Measurements from ENCODE around the gene ZNF556. TPM values are rescaled to one million over a fixed set of nuclear protein-coding genes. Genes with fewer than 3 reads are reported as not detected.

Gene ZNF556
- total RNA-seq (2021; ENCODE audit: unreplicated experiment) (not detected), Bru-seq, nascent RNA (percentile 5 among the genes with signal in this experiment), BruChase-seq, experiment 1, labeled RNA remaining after a 6-hour chase (not detected), BruChase-seq, experiment 2, labeled RNA remaining after a 2-hour chase (percentile 5 among the genes with signal in this experiment)
- 0.03 TPM in 1 of 2 replicates, not detected in the other for polyA plus RNA-seq (2012)
- long read RNA-seq, result 0 reads

GRCh38 chr19:2867025-2867991, at the start of gene ZNF556:
ZNF556 (plus strand) TSS chr19:2867335; CDS start chr19:2867422, 87 bp downstream.
- Histone ChIP-seq H2AFZ (ENCODE audit: low read depth, low read length, poor library complexity, severe bottlenecking) (no peak within 1 kb of the TSS), H3K27me3 (ENCODE audit: insufficient read depth, low read length) (no peaks in the 10 kb centered on the region), H3K9me3 (ENCODE audit: control insufficient read depth in 1 of 2, insufficient read depth in 1 of 2, low read depth in 1 of 2, low read length in 2 of 2) (peaks cover 0 to 10% of the 10 kb centered on the region in 2 experiments; a peak in 1 of 4 replicates), H4K20me1 (ENCODE audit: insufficient read depth) (no peaks in the 10 kb centered on the region), H3K4me1 (ENCODE audit: control insufficient read depth in 1 of 2, insufficient read depth in 2 of 2, low read length in 2 of 2) (no peaks in the 10 kb centered on the region), H3K79me2 (ENCODE audit: insufficient read depth, low read length) (no peaks in the 10 kb centered on the region), H3K36me3 (ENCODE audit: control insufficient read depth in 1 of 2, insufficient read depth in 2 of 2, low read length in 2 of 2) (no peaks in the 10 kb centered on the region), H3K27ac (ENCODE audit: low read depth, low read length) (no peak within 1 kb of the TSS), H3K4me3 (replicated peaks in 1 of 2; ENCODE audit: low read depth in 1 of 2, low read length in 2 of 2) (no peak within 1 kb of the TSS), H3K9ac (ENCODE audit: low read length) (no peak within 1 kb of the TSS), H3K4me2 (ENCODE audit: low read length) (no peak within 1 kb of the TSS), H3K9me2 (ENCODE audit: insufficient read depth) (no peaks in the 10 kb centered on the region)
- RAD21 ChIA-PET (ENCODE audit: low non-redundant PET in 1 of 2, low total read pairs in 2 of 2, uncharacterized antibody in 2 of 2, unreplicated experiment in 2 of 2), result no interaction called here
- ATAC-seq (peak; percentile 73), DNase-seq (ENCODE audit: low read depth, low spot score) (peak; percentile 16)
- no TSS peak for BruUV-seq (replicated peaks)
- POLR2A ChIA-PET, result no interaction called here
- intact Hi-C loops (cut with micrococcal nuclease), result no loop called here
- CTCF ChIA-PET, result no interaction called here
- TF ChIP-seq CEBPB (IDR thresholded peaks at IDR 0.05; ENCODE audit: low read depth) (no peak), SIN3A (IDR thresholded peaks at IDR 0.05; ENCODE audit: low read depth) (no peak), YY1 (IDR thresholded peaks at IDR 0.05; ENCODE audit: extremely low read depth, insufficient replicate concordance, low read depth, low read length) (no peak), EZH2phosphoT487 (IDR thresholded peaks at IDR 0.05; ENCODE audit: borderline replicate concordance) (no peak), POLR2AphosphoS5 (IDR thresholded peaks at IDR 0.05; ENCODE audit: low read depth, low read length) (no peak), FOSL1 (IDR thresholded peaks at IDR 0.05; ENCODE audit: low read depth) (no peak), JUND (IDR thresholded peaks at IDR 0.05) (no peak), CTCF (IDR thresholded peaks at IDR 0.05 in 2 of 3, conservative IDR thresholded peaks at IDR 0.05 in 1 of 3; ENCODE audit: borderline replicate concordance in 1 of 3, insufficient read depth in 1 of 3, low read depth in 2 of 3, low read length in 2 of 3) (no peak), TCF7L2 (IDR thresholded peaks at IDR 0.05; ENCODE audit: borderline replicate concordance, extremely low read depth, insufficient read depth, insufficient read length) (no peak)
- TF ChIP-seq, protein P1, sequence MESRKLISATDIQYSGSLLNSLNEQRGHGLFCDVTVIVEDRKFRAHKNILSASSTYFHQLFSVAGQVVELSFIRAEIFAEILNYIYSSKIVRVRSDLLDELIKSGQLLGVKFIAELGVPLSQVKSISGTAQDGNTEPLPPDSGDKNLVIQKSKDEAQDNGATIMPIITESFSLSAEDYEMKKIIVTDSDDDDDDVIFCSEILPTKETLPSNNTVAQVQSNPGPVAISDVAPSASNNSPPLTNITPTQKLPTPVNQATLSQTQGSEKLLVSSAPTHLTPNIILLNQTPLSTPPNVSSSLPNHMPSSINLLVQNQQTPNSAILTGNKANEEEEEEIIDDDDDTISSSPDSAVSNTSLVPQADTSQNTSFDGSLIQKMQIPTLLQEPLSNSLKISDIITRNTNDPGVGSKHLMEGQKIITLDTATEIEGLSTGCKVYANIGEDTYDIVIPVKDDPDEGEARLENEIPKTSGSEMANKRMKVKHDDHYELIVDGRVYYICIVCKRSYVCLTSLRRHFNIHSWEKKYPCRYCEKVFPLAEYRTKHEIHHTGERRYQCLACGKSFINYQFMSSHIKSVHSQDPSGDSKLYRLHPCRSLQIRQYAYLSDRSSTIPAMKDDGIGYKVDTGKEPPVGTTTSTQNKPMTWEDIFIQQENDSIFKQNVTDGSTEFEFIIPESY (IDR thresholded peaks at IDR 0.05; ENCODE audit: extremely low read depth, insufficient replicate concordance, low read length), result no peak
- TF ChIP-seq, protein P2, sequence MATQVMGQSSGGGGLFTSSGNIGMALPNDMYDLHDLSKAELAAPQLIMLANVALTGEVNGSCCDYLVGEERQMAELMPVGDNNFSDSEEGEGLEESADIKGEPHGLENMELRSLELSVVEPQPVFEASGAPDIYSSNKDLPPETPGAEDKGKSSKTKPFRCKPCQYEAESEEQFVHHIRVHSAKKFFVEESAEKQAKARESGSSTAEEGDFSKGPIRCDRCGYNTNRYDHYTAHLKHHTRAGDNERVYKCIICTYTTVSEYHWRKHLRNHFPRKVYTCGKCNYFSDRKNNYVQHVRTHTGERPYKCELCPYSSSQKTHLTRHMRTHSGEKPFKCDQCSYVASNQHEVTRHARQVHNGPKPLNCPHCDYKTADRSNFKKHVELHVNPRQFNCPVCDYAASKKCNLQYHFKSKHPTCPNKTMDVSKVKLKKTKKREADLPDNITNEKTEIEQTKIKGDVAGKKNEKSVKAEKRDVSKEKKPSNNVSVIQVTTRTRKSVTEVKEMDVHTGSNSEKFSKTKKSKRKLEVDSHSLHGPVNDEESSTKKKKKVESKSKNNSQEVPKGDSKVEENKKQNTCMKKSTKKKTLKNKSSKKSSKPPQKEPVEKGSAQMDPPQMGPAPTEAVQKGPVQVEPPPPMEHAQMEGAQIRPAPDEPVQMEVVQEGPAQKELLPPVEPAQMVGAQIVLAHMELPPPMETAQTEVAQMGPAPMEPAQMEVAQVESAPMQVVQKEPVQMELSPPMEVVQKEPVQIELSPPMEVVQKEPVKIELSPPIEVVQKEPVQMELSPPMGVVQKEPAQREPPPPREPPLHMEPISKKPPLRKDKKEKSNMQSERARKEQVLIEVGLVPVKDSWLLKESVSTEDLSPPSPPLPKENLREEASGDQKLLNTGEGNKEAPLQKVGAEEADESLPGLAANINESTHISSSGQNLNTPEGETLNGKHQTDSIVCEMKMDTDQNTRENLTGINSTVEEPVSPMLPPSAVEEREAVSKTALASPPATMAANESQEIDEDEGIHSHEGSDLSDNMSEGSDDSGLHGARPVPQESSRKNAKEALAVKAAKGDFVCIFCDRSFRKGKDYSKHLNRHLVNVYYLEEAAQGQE (IDR thresholded peaks at IDR 0.05; ENCODE audit: low read depth), result no peak

Measured in HCT116 (cell line).